HEK293 (cell line): ENCODE data around the gene MSI2.

Experiments
- BCL11A ChIP-seq: fragments of 450-650 bp; formaldehyde crosslinking; IDR thresholded peaks from 2 replicates; pipeline ENCODE4 v1.5.1; 2016; ENCODE audit warnings: low read depth, missing biosample characterization, missing genetic modification characterization
- GLIS1 ChIP-seq: fragments of 450-650 bp; formaldehyde crosslinking; IDR thresholded peaks from 2 replicates; pipeline ENCODE4 v1.5.1; 2016; ENCODE audit warnings: missing biosample characterization, missing genetic modification characterization
- HOXA7 ChIP-seq: sonication (generic); formaldehyde crosslinking; IDR thresholded peaks from 2 replicates; pipeline ENCODE4 v1.8.1; 2022; ENCODE audit warnings: missing genetic modification reagents, borderline replicate concordance
- KLF1 ChIP-seq: fragments of 450-650 bp; formaldehyde crosslinking; IDR thresholded peaks from 2 replicates; pipeline ENCODE4 v1.5.1; 2016; ENCODE audit warnings: missing biosample characterization, missing genetic modification characterization
- MZF1 ChIP-seq: fragments of 450-650 bp; formaldehyde crosslinking; IDR thresholded peaks from 2 replicates; pipeline ENCODE4 v1.5.1; 2017; ENCODE audit warnings: missing biosample characterization, missing genetic modification characterization, borderline replicate concordance
- OVOL3 ChIP-seq: fragments of 450-650 bp; formaldehyde crosslinking; IDR thresholded peaks from 2 replicates; pipeline ENCODE4 v1.5.1; 2016; ENCODE audit warnings: missing biosample characterization, missing genetic modification characterization
- TCF7L2 ChIP-seq: IDR thresholded peaks from 2 replicates; pipeline ENCODE4 v1.6.1; 2011; ENCODE audit warnings: low read depth, mild to moderate bottlenecking, inconsistent platforms, low read length, moderate library complexity, borderline replicate concordance
- TRIM28 ChIP-seq: IDR thresholded peaks from 2 replicates; pipeline ENCODE4 v1.6.1; 2011; ENCODE audit warnings: low read length, control low read depth, borderline replicate concordance
- ZBTB26 ChIP-seq: fragments of 450-650 bp; formaldehyde crosslinking; optimal IDR thresholded peaks from 2 replicates; pipeline ENCODE3; 2016; ENCODE audit warnings: missing biosample characterization, mild to moderate bottlenecking, missing genetic modification characterization
- ZFP3 ChIP-seq: fragments of 450-650 bp; formaldehyde crosslinking; IDR thresholded peaks from 2 replicates; pipeline ENCODE4 v1.5.1; 2016; ENCODE audit warnings: low read depth, missing biosample characterization, missing genetic modification characterization
- ZNF121 ChIP-seq: fragments of 450-650 bp; formaldehyde crosslinking; IDR thresholded peaks from 2 replicates; pipeline ENCODE4 v1.5.1; 2016; ENCODE audit warnings: missing biosample characterization, missing genetic modification characterization
- ZNF132 ChIP-seq: fragments of 450-650 bp; formaldehyde crosslinking; IDR thresholded peaks from 2 replicates; pipeline ENCODE4 v1.5.1; 2017; ENCODE audit warnings: missing biosample characterization, missing genetic modification characterization, borderline replicate concordance
- ZNF133 ChIP-seq: fragments of 450-650 bp; formaldehyde crosslinking; IDR thresholded peaks from 2 replicates; pipeline ENCODE4 v1.5.1; 2016; ENCODE audit warnings: missing biosample characterization, missing genetic modification characterization
- ZNF211 ChIP-seq: fragments of 450-650 bp; formaldehyde crosslinking; IDR thresholded peaks from 2 replicates; pipeline ENCODE4 v1.5.1; 2016; ENCODE audit warnings: low read depth, missing biosample characterization, missing genetic modification characterization
- ZNF280D ChIP-seq: fragments of 450-650 bp; formaldehyde crosslinking; IDR thresholded peaks from 2 replicates; pipeline ENCODE4 v1.5.1; 2016; ENCODE audit warnings: missing biosample characterization, missing genetic modification characterization
- ZNF292 ChIP-seq: fragments of 450-650 bp; formaldehyde crosslinking; IDR thresholded peaks from 2 replicates; pipeline ENCODE4 v1.5.1; 2016; ENCODE audit warnings: low read depth, missing biosample characterization, missing genetic modification characterization, borderline replicate concordance
- ZNF302 ChIP-seq: fragments of 450-650 bp; formaldehyde crosslinking; IDR thresholded peaks from 2 replicates; pipeline ENCODE4 v1.5.1; 2016; ENCODE audit warnings: missing biosample characterization, missing genetic modification characterization, low read depth
- ZNF324 ChIP-seq: fragments of 450-650 bp; formaldehyde crosslinking; IDR thresholded peaks from 2 replicates; pipeline ENCODE4 v1.5.1; 2016; ENCODE audit warnings: missing biosample characterization, missing genetic modification characterization
- ZNF335 ChIP-seq: fragments of 450-650 bp; formaldehyde crosslinking; conservative IDR thresholded peaks from 2 replicates; pipeline ENCODE4 v1.5.1; 2016; ENCODE audit warnings: missing biosample characterization, missing genetic modification characterization
- ZNF423 ChIP-seq: fragments of 450-650 bp; formaldehyde crosslinking; IDR thresholded peaks from 2 replicates; pipeline ENCODE4 v1.5.1; 2016; ENCODE audit warnings: missing biosample characterization, missing genetic modification characterization
- ZNF426 ChIP-seq: fragments of 450-650 bp; formaldehyde crosslinking; IDR thresholded peaks from 2 replicates; pipeline ENCODE4 v1.5.1; 2017; ENCODE audit warnings: missing biosample characterization, missing genetic modification characterization, mild to moderate bottlenecking, inconsistent platforms, moderate library complexity
- ZNF530 ChIP-seq: fragments of 450-650 bp; formaldehyde crosslinking; IDR thresholded peaks from 2 replicates; pipeline ENCODE4 v1.5.1; 2016; ENCODE audit warnings: low read depth, missing biosample characterization, missing genetic modification characterization
- ZNF544 ChIP-seq: fragments of 450-650 bp; formaldehyde crosslinking; IDR thresholded peaks from 2 replicates; pipeline ENCODE4 v1.5.0; 2017; ENCODE audit warnings: missing biosample characterization, missing genetic modification characterization
- ZNF629 ChIP-seq: fragments of 450-650 bp; formaldehyde crosslinking; IDR thresholded peaks from 2 replicates; pipeline ENCODE4 v1.5.1; 2017; ENCODE audit warnings: missing biosample characterization, missing genetic modification characterization
- ZNF654 ChIP-seq: fragments of 450-650 bp; formaldehyde crosslinking; IDR thresholded peaks from 2 replicates; pipeline ENCODE4 v1.5.1; 2016; ENCODE audit warnings: low read depth, missing biosample characterization, missing genetic modification characterization
- ZNF76 ChIP-seq: fragments of 450-650 bp; formaldehyde crosslinking; IDR thresholded peaks from 2 replicates; pipeline ENCODE4; 2016; ENCODE audit warnings: low read depth, missing biosample characterization, missing genetic modification characterization, borderline replicate concordance
- ZNF768 ChIP-seq: fragments of 450-650 bp; formaldehyde crosslinking; IDR thresholded peaks from 2 replicates; pipeline ENCODE4 v1.5.1; 2018; ENCODE audit warnings: missing biosample characterization, mild to moderate bottlenecking, missing genetic modification characterization
- ZNF785 ChIP-seq: fragments of 450-650 bp; formaldehyde crosslinking; IDR thresholded peaks from 2 replicates; pipeline ENCODE4 v1.5.1; 2016; ENCODE audit warnings: missing biosample characterization, missing genetic modification characterization
- ZSCAN23 ChIP-seq: fragments of 450-650 bp; formaldehyde crosslinking; IDR thresholded peaks from 2 replicates; pipeline ENCODE4 v1.5.1; 2016; ENCODE audit warnings: missing biosample characterization, missing genetic modification characterization
- TF ChIP-seq, protein P1 (sequence below): fragments of 450-650 bp; formaldehyde crosslinking; IDR thresholded peaks from 2 replicates; pipeline ENCODE4 v1.5.1; 2017; ENCODE audit warnings: missing biosample characterization, missing genetic modification characterization
- TF ChIP-seq, protein P2 (sequence below): fragments of 450-650 bp; formaldehyde crosslinking; IDR thresholded peaks from 2 replicates; pipeline ENCODE4 v1.5.1; 2016; ENCODE audit warnings: missing biosample characterization, missing genetic modification characterization
- TF ChIP-seq, protein P3 (sequence below): fragments of 450-650 bp; formaldehyde crosslinking; IDR thresholded peaks from 2 replicates; pipeline ENCODE4 v1.5.1; 2016; ENCODE audit warnings: missing biosample characterization, missing genetic modification characterization

MSI2 gene

DNA sequence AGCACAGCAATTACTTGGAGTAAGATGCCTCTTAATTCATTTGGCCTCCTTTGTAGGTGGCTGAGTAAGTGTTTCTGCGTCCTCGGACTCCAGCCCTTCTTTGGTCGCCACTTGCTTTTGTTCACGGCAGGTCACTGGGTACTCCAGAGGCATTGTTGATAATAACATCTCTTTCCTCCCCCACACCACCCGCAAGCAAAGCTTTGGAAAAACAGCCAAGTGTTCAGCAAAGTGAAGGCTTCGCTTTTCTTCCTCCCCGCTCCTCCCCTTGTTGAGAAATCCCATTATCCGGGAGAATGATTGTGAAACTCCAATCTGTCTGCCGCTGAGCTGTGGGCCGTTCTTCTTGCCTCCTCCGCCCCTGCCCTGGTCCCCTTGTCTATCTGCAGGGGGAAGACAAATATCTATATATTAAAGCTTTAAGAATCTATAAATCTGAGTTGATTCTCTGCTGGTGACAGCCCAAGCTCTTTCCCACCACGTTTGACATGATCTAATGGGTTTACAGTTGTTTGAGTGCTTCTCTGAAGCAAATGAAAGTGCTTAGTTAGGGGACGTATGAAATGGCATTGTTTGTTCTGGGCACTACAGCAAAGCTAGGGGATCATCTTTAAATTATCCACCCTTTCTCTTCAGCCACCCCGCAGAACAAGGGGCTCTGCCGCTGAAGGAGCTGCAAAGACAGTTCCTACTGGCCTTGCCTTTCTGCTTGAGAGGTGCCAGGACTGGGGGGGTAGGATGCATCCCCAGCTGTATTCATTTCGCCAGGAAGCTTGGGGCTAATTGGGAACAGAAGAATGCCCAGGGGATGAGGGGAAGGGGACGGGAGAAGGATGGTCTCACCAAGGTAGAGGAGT lies 321.7 kb downstream of the MSI2 start (continued):
- TF ChIP-seq ZNF280D, result no peak
- peak; percentile 16; the same call in 1 of the 2 replicates for TF ChIP-seq ZNF76
- TF ChIP-seq, protein P1, sequence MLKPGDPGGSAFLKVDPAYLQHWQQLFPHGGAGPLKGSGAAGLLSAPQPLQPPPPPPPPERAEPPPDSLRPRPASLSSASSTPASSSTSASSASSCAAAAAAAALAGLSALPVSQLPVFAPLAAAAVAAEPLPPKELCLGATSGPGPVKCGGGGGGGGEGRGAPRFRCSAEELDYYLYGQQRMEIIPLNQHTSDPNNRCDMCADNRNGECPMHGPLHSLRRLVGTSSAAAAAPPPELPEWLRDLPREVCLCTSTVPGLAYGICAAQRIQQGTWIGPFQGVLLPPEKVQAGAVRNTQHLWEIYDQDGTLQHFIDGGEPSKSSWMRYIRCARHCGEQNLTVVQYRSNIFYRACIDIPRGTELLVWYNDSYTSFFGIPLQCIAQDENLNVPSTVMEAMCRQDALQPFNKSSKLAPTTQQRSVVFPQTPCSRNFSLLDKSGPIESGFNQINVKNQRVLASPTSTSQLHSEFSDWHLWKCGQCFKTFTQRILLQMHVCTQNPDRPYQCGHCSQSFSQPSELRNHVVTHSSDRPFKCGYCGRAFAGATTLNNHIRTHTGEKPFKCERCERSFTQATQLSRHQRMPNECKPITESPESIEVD, result peak; percentile 93
- no peak for TF ChIP-seq ZNF302 (tag by site-specific recombination)
- no peak for TF ChIP-seq ZNF544 (tag by site-specific recombination)
- TF ChIP-seq TCF7L2, result peak; percentile 42; the same call in 1 of the 2 replicates
- no peak for TF ChIP-seq ZNF132 (tag by site-specific recombination)
- no peak; the same call in 1 of the 2 replicates for TF ChIP-seq BCL11A (tag by site-specific recombination)
- TF ChIP-seq OVOL3 (tag by site-specific recombination), result no peak
- no peak; the same call in 1 of the 2 replicates for TF ChIP-seq ZNF335 (tag by site-specific recombination)
- TF ChIP-seq, protein P2, sequence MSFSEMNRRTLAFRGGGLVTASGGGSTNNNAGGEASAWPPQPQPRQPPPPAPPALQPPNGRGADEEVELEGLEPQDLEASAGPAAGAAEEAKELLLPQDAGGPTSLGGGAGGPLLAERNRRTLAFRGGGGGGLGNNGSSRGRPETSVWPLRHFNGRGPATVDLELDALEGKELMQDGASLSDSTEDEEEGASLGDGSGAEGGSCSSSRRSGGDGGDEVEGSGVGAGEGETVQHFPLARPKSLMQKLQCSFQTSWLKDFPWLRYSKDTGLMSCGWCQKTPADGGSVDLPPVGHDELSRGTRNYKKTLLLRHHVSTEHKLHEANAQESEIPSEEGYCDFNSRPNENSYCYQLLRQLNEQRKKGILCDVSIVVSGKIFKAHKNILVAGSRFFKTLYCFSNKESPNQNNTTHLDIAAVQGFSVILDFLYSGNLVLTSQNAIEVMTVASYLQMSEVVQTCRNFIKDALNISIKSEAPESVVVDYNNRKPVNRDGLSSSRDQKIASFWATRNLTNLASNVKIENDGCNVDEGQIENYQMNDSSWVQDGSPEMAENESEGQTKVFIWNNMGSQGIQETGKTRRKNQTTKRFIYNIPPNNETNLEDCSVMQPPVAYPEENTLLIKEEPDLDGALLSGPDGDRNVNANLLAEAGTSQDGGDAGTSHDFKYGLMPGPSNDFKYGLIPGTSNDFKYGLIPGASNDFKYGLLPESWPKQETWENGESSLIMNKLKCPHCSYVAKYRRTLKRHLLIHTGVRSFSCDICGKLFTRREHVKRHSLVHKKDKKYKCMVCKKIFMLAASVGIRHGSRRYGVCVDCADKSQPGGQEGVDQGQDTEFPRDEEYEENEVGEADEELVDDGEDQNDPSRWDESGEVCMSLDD (tag by site-specific recombination), result no peak
- no peak for TF ChIP-seq ZNF133
- TF ChIP-seq ZNF629 (tag by site-specific recombination), result peak; percentile 62
- TF ChIP-seq MZF1, result peak; percentile 89
- TF ChIP-seq ZNF121, result no peak
- TF ChIP-seq KLF1 (tag by site-specific recombination), result no peak
- TF ChIP-seq ZNF324, result no peak
- TF ChIP-seq ZBTB26 (tag by site-specific recombination), result no peak
- TF ChIP-seq ZNF426 (tag by site-specific recombination), result no peak
- TF ChIP-seq ZNF423 (tag by site-specific recombination), result no peak
- no peak for TF ChIP-seq ZNF768 (tag by site-specific recombination)
- no peak for TF ChIP-seq ZNF211 (tag by site-specific recombination)
- no peak for TF ChIP-seq HOXA7 (CRISPR knock-in tag)
- no peak for TF ChIP-seq ZNF785 (tag by site-specific recombination)
- no peak for TF ChIP-seq TRIM28
- TF ChIP-seq ZSCAN23 (tag by site-specific recombination), result no peak; the same call in 1 of the 2 replicates
- no peak for TF ChIP-seq ZNF292 (tag by site-specific recombination)
- TF ChIP-seq GLIS1, result peak; percentile 83
- TF ChIP-seq, protein P3, sequence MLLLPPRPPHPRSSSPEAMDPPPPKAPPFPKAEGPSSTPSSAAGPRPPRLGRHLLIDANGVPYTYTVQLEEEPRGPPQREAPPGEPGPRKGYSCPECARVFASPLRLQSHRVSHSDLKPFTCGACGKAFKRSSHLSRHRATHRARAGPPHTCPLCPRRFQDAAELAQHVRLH (tag by site-specific recombination), result no peak; the same call in 1 of the 2 replicates
- TF ChIP-seq ZNF654 (tag by site-specific recombination), result no peak
- no peak for TF ChIP-seq ZFP3
- TF ChIP-seq ZNF530 (tag by site-specific recombination), result 0 out of 2 replicates have a peak, but pooled peaks have one; percentile 5
